ENCODE results near the gene BAK1. TPM values are rescaled to one million over a fixed set of nuclear protein-coding genes. Genes with fewer than 3 reads are reported as not detected.

The BAK1 gene
- total RNA-seq, 1 donor from 2014 or later = 51.4 TPM

- H3K36me3 Mint-ChIP-seq (ENCODE audit: low read depth, unreplicated experiment) = no peaks in the 10 kb centered on the region
- peaks cover 34% of the 10 kb centered on the region for H3K4me1 Mint-ChIP-seq (ENCODE audit: unreplicated experiment)
- peak overlapping the region; percentile 39 for H3K4me3 Mint-ChIP-seq (ENCODE audit: unreplicated experiment)
- H3K27me3 Mint-ChIP-seq (ENCODE audit: unreplicated experiment) = peaks cover 12% of the 10 kb centered on the region
- no peaks in the 10 kb centered on the region for H3K9me3 Mint-ChIP-seq (ENCODE audit: unreplicated experiment)
- TF ChIP-seq CTCF (IDR thresholded peaks at IDR 0.05; ENCODE audit: unreplicated experiment) = no peak
- no peak for DNase-seq (ENCODE audit: low spot score)
- no peak overlapping the region for H3K27ac Mint-ChIP-seq (ENCODE audit: unreplicated experiment)
Observed at GRCh38 chr6:33613146-33613794, 33.2 kb upstream of the BAK1 start.

GRCh38 chr6:33610779-33611732 lies 31.0 kb upstream of the BAK1 start:
- no peak for TF ChIP-seq CTCF (IDR thresholded peaks at IDR 0.05; ENCODE audit: unreplicated experiment)
- no peaks in the 10 kb centered on the region for H3K9me3 Mint-ChIP-seq (ENCODE audit: unreplicated experiment)
- H3K36me3 Mint-ChIP-seq (ENCODE audit: low read depth, unreplicated experiment) = no peaks in the 10 kb centered on the region
- no peak for DNase-seq (ENCODE audit: low spot score)
- peaks cover 12% of the 10 kb centered on the region for H3K27me3 Mint-ChIP-seq (ENCODE audit: unreplicated experiment)
- H3K4me3 Mint-ChIP-seq (ENCODE audit: unreplicated experiment) = no peak overlapping the region
- peak overlapping the region; percentile 42 for H3K27ac Mint-ChIP-seq (ENCODE audit: unreplicated experiment)
- H3K4me1 Mint-ChIP-seq (ENCODE audit: unreplicated experiment) = peaks cover 35% of the 10 kb centered on the region

- Mint-ChIP-seq H3K9me3 (ENCODE audit: unreplicated experiment) (no peaks in the 10 kb centered on the region), H3K36me3 (ENCODE audit: low read depth, unreplicated experiment) (no peaks in the 10 kb centered on the region), H3K4me3 (ENCODE audit: unreplicated experiment) (peak overlapping the region; percentile 65), H3K4me1 (ENCODE audit: unreplicated experiment) (peaks cover 35% of the 10 kb centered on the region), H3K27ac (ENCODE audit: unreplicated experiment) (peak overlapping the region; percentile 91), H3K27me3 (ENCODE audit: unreplicated experiment) (peaks cover 10% of the 10 kb centered on the region)
- no peak for TF ChIP-seq CTCF (IDR thresholded peaks at IDR 0.05; ENCODE audit: unreplicated experiment)
- peak; percentile 52 for DNase-seq (ENCODE audit: low spot score)
Observed at GRCh38 chr6:33610067-33610466, 30.0 kb upstream of the BAK1 start.

- DNase-seq (ENCODE audit: low spot score) = no peak
- TF ChIP-seq CTCF (IDR thresholded peaks at IDR 0.05; ENCODE audit: unreplicated experiment) = no peak
- peak overlapping the region; percentile 91 for H3K27ac Mint-ChIP-seq (ENCODE audit: unreplicated experiment)
- no peaks in the 10 kb centered on the region for H3K9me3 Mint-ChIP-seq (ENCODE audit: unreplicated experiment)
- H3K4me3 Mint-ChIP-seq (ENCODE audit: unreplicated experiment) = no peak overlapping the region
- H3K36me3 Mint-ChIP-seq (ENCODE audit: low read depth, unreplicated experiment) = no peaks in the 10 kb centered on the region
- H3K27me3 Mint-ChIP-seq (ENCODE audit: unreplicated experiment) = peaks cover 10% of the 10 kb centered on the region
- H3K4me1 Mint-ChIP-seq (ENCODE audit: unreplicated experiment) = peaks cover 35% of the 10 kb centered on the region
Observed at GRCh38 chr6:33609528-33609927, 29.5 kb upstream of the BAK1 start.

- no peak for DNase-seq (ENCODE audit: low spot score)
- Mint-ChIP-seq H3K9me3 (ENCODE audit: unreplicated experiment) (no peaks in the 10 kb centered on the region), H3K27ac (ENCODE audit: unreplicated experiment) (peak overlapping the region; percentile 74), H3K4me1 (ENCODE audit: unreplicated experiment) (peaks cover 35% of the 10 kb centered on the region), H3K4me3 (ENCODE audit: unreplicated experiment) (peak overlapping the region; percentile 25), H3K27me3 (ENCODE audit: unreplicated experiment) (peaks cover 10% of the 10 kb centered on the region), H3K36me3 (ENCODE audit: low read depth, unreplicated experiment) (no peaks in the 10 kb centered on the region)
- TF ChIP-seq CTCF (IDR thresholded peaks at IDR 0.05; ENCODE audit: unreplicated experiment) = no peak
Observed at GRCh38 chr6:33609019-33609418, 28.9 kb upstream of the BAK1 start.

Data from endothelial cell (in vitro differentiated cells).